Left ventricle myocardium inferior (tissue), 1 donor: ENCODE results near the gene GSTCD. TPM values are rescaled to one million over a fixed set of nuclear protein-coding genes. Genes with fewer than 3 reads are reported as not detected.

Source experiments
- DNase-seq: peaks from one replicate; pipeline ENCODE4 v3.0.0-alpha.2; 2020
- H3K27ac ChIP-seq: fragments of 200-600 bp; replicated peaks from 2 replicates; pipeline ENCODE4 v1.8.0; 2021
- H3K27me3 ChIP-seq: fragments of 200-600 bp; 2 replicates; pipeline ENCODE4 v1.8.0; 2021; ENCODE audit warnings: low read depth
- H3K36me3 ChIP-seq: fragments of 200-600 bp; 2 replicates; pipeline ENCODE4 v1.8.0; 2021
- H3K4me1 ChIP-seq: fragments of 200-600 bp; 2 replicates; pipeline ENCODE4 v1.8.0; 2021
- H3K4me3 ChIP-seq: fragments of 200-600 bp; 2 replicates; pipeline ENCODE4 v1.8.0; 2021; ENCODE audit warnings: mild to moderate bottlenecking, moderate library complexity
- H3K9me3 ChIP-seq: fragments of 200-600 bp; replicated peaks from 2 replicates; pipeline ENCODE4 v1.8.0; 2021
- CTCF ChIP-seq: fragments of 200-600 bp; IDR thresholded peaks from 2 replicates; pipeline ENCODE4 v1.8.0; 2021; ENCODE audit warnings: antibody characterized with exemption, mild to moderate bottlenecking, borderline replicate concordance
- intact Hi-C: fragments of 100-400 bp; cut with micrococcal nuclease; formaldehyde crosslinking; loops from one replicate; pipeline ENCODE4 v1.11.0; 2022
- total RNA-seq: library from RNA; stranded (reverse); fragmentation: NEBNext Ultra II Directional; extraction: Animal tissue kit (Norgen Biotek cat#: 25700); gene quantifications from one replicate; pipeline ENCODE4 v1.2.1, GENCODE V29; 2021
- donor health status: DM: no; HTN: yes; CAD: no; lungs with severe emphysema.

Gene GSTCD
- total RNA-seq, 1 donor from 2014 or later = 5.9 TPM

DNA sequence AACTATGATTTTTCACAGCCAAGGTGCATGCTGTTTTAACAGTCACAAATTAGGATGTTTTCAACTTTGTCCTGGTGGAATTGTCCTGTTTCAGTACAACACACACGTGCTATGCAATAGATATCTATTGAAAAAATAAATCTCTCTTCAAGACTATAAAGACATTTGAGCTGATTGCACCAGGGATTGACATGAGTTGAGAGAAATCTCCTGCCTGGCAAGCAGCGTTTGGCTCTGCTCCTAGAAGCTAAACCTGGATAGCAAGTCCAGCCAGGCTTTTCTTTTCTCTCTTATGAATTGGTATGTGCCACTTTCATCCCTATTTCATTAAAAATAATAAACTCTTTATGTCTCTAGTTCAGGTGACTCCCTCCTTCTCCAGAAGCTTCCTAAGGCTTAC, 170.1 kb downstream of the GSTCD start:
- TF ChIP-seq CTCF = no peak
- Histone ChIP-seq H3K27ac (peak overlapping the region; percentile 11), H3K9me3 (no peaks in the 10 kb centered on the region), H3K4me1 (peaks cover 23% of the 10 kb centered on the region), H3K36me3 (no peaks in the 10 kb centered on the region), H3K4me3 (no peak overlapping the region), H3K27me3 (no peaks in the 10 kb centered on the region)
- intact Hi-C loops = no loop called here
- no peak for DNase-seq

DNA sequence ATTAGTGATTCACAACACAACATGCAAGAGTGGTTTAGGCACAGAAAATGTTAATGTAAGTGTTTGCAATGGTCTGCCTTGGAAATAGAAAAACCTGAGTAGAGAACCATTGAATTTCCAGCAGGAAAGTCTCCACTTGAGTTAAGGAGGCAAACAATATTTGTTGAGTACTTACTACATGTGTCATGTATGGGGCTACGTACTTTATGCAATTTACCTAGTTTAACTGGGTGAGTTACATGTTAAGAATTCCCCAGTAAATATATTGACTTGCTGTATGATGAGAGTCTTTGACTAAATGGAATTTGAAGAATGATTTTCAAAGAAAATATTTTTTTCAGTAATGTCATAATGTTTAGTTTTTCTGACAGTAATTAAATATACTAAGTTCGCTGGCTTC, 178.9 kb downstream of the GSTCD start:
- H3K27ac ChIP-seq = no peak overlapping the region
- no peak for DNase-seq
- no peaks in the 10 kb centered on the region for H3K4me1 ChIP-seq
- TF ChIP-seq CTCF = no peak
- H3K36me3 ChIP-seq = no peaks in the 10 kb centered on the region
- peaks cover 11% of the 10 kb centered on the region for H3K27me3 ChIP-seq
- H3K4me3 ChIP-seq = no peak overlapping the region
- intact Hi-C loops = no loop called here
- peaks cover 10% of the 10 kb centered on the region for H3K9me3 ChIP-seq

DNA sequence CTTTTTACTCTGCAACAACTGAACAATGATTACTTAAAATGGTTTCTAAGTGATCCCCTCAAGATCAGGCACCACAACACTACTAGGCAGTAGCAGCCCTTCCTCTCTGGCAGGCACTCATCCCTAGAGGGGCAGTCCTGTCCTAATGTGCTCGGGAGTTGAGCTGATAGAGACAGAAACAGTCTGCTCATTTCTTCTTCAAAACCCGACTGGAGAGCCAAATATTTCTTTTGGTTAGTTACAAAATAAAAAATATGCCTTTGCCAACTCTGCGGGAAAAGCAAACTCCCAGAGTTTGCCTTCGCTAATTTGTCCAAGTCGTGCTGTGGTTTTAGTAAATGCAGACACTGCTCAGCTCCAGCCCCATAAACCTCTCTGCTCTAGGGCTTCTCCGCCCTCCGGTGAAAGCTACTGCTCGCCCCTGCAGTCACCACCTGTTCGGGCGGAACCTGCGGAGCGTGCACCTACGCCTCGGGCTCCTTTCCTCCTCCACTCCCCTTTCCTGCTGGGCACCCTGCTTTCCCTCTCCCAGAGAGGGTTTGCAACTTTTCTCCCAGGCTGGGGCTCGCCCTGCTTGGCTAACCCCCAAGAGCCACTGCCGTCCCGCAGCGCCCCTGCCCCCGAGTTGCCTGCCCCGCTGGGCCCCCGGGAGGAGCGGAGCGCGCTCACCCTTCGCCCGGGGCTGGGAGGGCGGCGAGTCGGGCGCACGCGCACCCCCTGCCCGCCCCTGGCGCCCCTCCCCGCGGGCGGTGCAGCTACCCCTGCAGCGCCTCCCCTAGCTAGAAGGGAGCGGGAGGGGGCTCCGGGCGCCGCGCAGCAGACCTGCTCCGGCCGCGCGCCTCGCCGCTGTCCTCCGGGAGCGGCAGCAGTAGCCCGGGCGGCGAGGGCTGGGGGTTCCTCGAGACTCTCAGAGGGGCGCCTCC, 186.3 kb downstream of the GSTCD start, which contains the start of gene NPNT:
TSS of gene NPNT (plus strand) at position 812 of the 923 bp plus-strand sequence. CDS start 182 bp downstream, outside the sequence.
- Histone ChIP-seq H3K27me3 (peaks cover 43% of the 10 kb centered on the region), H3K36me3 (no peaks in the 10 kb centered on the region), H3K4me3 (peak within 1 kb of the TSS; percentile 71), H3K9me3 (no peaks in the 10 kb centered on the region), H3K4me1 (peaks cover 21% of the 10 kb centered on the region), H3K27ac (no peak within 1 kb of the TSS)
- no peak for DNase-seq
- TF ChIP-seq CTCF = no peak
- intact Hi-C loops = no loop called here

GRCh38 chr4:105895583-105896460, 187.2 kb downstream of the GSTCD start:
- Histone ChIP-seq H3K27me3 (peaks cover 42% of the 10 kb centered on the region), H3K9me3 (no peaks in the 10 kb centered on the region), H3K27ac (no peak overlapping the region), H3K4me3 (peak overlapping the region; percentile 71), H3K36me3 (no peaks in the 10 kb centered on the region), H3K4me1 (peaks cover 21% of the 10 kb centered on the region)
- intact Hi-C loops = no loop called here
- peak; percentile 24 for TF ChIP-seq CTCF
- DNase-seq = peak; percentile 17

GRCh38 chr4:105896461-105896942, 187.9 kb downstream of the GSTCD start:
- DNase-seq = no peak
- Histone ChIP-seq H3K4me3 (peak overlapping the region; percentile 71), H3K36me3 (no peaks in the 10 kb centered on the region), H3K27ac (no peak overlapping the region), H3K4me1 (peaks cover 21% of the 10 kb centered on the region), H3K27me3 (peaks cover 40% of the 10 kb centered on the region), H3K9me3 (no peaks in the 10 kb centered on the region)
- TF ChIP-seq CTCF = no peak
- intact Hi-C loops = no loop called here
